Heart left ventricle (tissue), 13 donors: ENCODE data around the gene TH.

Experiments
- POLR2A ChIP-seq, 2 donors: fragments of 450-650 bp; IDR thresholded peaks; one replicate each; pipeline ENCODE4 v1.6.1; 2017; ENCODE audit warnings: antibody characterized with exemption in 2 of 2, mild to moderate bottlenecking in 2 of 2, moderate library complexity in 2 of 2
- TF ChIP-seq, protein P1 (sequence below), 12 donors: fragments of 200-600 bp; sonication (generic) in 4 of 12; IDR thresholded peaks; one replicate each; pipeline versions ENCODE4 v1.5.0 to v1.8.0; 2018 to 2022; ENCODE audit warnings: antibody characterized with exemption in 12 of 12, mild to moderate bottlenecking in 5 of 12
- donor health status: ischemic (EF 13 %, LVEDD 7.1; RV severe dilation, severe dysfunction).
- donor health status: DM: no; HTN: yes; CAD: no.
- donor health status: DM: no; HTN: no; CAD: no.
- donor health status: ischemic (EF 25% LVEDD 6.9; RV normal size, moderate dysfunction).
- donor health status: ischemic (EF 25% LVEDD 5.7; RV mildly dilated, moderate dysfunction).
- donor health status: ischemic (EF 35%, LVEDD 5.7; RV mildly dilated, moderate dysfunction).
- donor health status: nonischemic (EF 11% LVEDD 7.7; RV severe dilation, severe dysfunction).
- donor health status: DM: yes; HTN: yes; CAD: no.
- donor health status: PGD.
- donor health status: ischemic (EF 29% LVEDD 5.4; RV normal size, mild dysfunction).
- donor health status: nonischemic (EF 23%, LVEDD 6.1; RV moderate dilation, normal function).

- TF ChIP-seq POLR2A (IDR thresholded peaks at IDR 0.05) = no peak
- TF ChIP-seq, protein P1, sequence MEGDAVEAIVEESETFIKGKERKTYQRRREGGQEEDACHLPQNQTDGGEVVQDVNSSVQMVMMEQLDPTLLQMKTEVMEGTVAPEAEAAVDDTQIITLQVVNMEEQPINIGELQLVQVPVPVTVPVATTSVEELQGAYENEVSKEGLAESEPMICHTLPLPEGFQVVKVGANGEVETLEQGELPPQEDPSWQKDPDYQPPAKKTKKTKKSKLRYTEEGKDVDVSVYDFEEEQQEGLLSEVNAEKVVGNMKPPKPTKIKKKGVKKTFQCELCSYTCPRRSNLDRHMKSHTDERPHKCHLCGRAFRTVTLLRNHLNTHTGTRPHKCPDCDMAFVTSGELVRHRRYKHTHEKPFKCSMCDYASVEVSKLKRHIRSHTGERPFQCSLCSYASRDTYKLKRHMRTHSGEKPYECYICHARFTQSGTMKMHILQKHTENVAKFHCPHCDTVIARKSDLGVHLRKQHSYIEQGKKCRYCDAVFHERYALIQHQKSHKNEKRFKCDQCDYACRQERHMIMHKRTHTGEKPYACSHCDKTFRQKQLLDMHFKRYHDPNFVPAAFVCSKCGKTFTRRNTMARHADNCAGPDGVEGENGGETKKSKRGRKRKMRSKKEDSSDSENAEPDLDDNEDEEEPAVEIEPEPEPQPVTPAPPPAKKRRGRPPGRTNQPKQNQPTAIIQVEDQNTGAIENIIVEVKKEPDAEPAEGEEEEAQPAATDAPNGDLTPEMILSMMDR (IDR thresholded peaks at IDR 0.05) = no peak
Measured at GRCh38 chr11:2138431-2139122, 33.0 kb downstream of the TH start.
